Trophoblast cell (in vitro differentiated cells and primary cell): ENCODE data around the gene TTC16.

ENCODE experiments used
- DNase-seq, 2 donors: peaks; one replicate each; pipeline ENCODE4 v3.0.0-alpha.2; 2016
- H2AFZ ChIP-seq: 2 replicates; pipeline ENCODE4 v1.6.1; 2013; ENCODE audit warnings: low read length, moderate library complexity, mild to moderate bottlenecking; ENCODE audit not compliant: insufficient read depth, poor library complexity
- H2AK5ac ChIP-seq: 2 replicates; pipeline ENCODE4 v1.6.1; 2013; ENCODE audit warnings: mild to moderate bottlenecking, low read length
- H2BK120ac ChIP-seq: 2 replicates; pipeline ENCODE4 v1.6.1; 2013; ENCODE audit warnings: low read length, mild to moderate bottlenecking, moderate library complexity; ENCODE audit not compliant: insufficient read depth, poor library complexity
- H2BK12ac ChIP-seq: 2 replicates; pipeline ENCODE4 v1.6.1; 2013; ENCODE audit warnings: mild to moderate bottlenecking, low read length, moderate library complexity
- H2BK5ac ChIP-seq: 2 replicates; pipeline ENCODE4 v1.6.1; 2013; ENCODE audit warnings: low read length, low read depth, moderate library complexity, mild to moderate bottlenecking; ENCODE audit not compliant: poor library complexity
- H3K14ac ChIP-seq: 2 replicates; pipeline ENCODE4 v1.6.1; 2013; ENCODE audit warnings: mild to moderate bottlenecking, low read length
- H3K18ac ChIP-seq: 2 replicates; pipeline ENCODE4 v1.6.1; 2013; ENCODE audit warnings: mild to moderate bottlenecking, low read length
- H3K23ac ChIP-seq: 2 replicates; pipeline ENCODE4 v1.6.1; 2013; ENCODE audit warnings: low read length
- H3K27ac ChIP-seq: 2 replicates; pipeline ENCODE4 v1.5.1; 2013; ENCODE audit warnings: low read depth, mild to moderate bottlenecking, inconsistent platforms, low read length, moderate library complexity
- H3K27me3 ChIP-seq: 2 replicates; pipeline ENCODE4 v1.6.1; 2013; ENCODE audit warnings: inconsistent platforms, mild to moderate bottlenecking, low read length, moderate library complexity; ENCODE audit not compliant: insufficient read depth
- H3K36me3 ChIP-seq, 2 experiments: 1 replicate in 1 of 2; 2 replicates in 1 of 2; pipeline ENCODE4 v1.6.1; 2013; ENCODE audit warnings: low read length in 2 of 2, mild to moderate bottlenecking in 2 of 2, moderate library complexity in 1 of 2; ENCODE audit not compliant: insufficient read depth in 2 of 2, control insufficient read depth in 1 of 2
- H3K4ac ChIP-seq: 2 replicates; pipeline ENCODE4 v1.6.1; 2013; ENCODE audit warnings: low read depth, mild to moderate bottlenecking, low read length, moderate library complexity
- H3K4me1 ChIP-seq, 2 experiments: 1 replicate in 1 of 2; 2 replicates in 1 of 2; pipeline ENCODE4 v1.6.1; 2013; ENCODE audit warnings: low read length in 2 of 2, mild to moderate bottlenecking in 2 of 2, moderate library complexity in 1 of 2; ENCODE audit not compliant: insufficient read depth in 2 of 2, control insufficient read depth in 1 of 2
- H3K4me2 ChIP-seq: 2 replicates; pipeline ENCODE4 v1.6.1; 2013; ENCODE audit warnings: inconsistent platforms, mild to moderate bottlenecking, low read length, moderate library complexity
- H3K4me3 ChIP-seq: 2 replicates; pipeline ENCODE4 v1.5.1; 2013; ENCODE audit warnings: mild to moderate bottlenecking, low read depth, low read length, inconsistent platforms
- H3K79me1 ChIP-seq: one replicate; pipeline ENCODE4 v1.6.1; 2013; ENCODE audit warnings: low read length
- H3K79me2 ChIP-seq: 2 replicates; pipeline ENCODE4 v1.6.1; 2013; ENCODE audit warnings: low read length, mild to moderate bottlenecking; ENCODE audit not compliant: control insufficient read depth, insufficient read depth, poor library complexity
- H3K9ac ChIP-seq: 2 replicates; pipeline ENCODE4 v1.6.1; 2013; ENCODE audit warnings: mild to moderate bottlenecking, low read length
- H3K9me3 ChIP-seq: 2 replicates; pipeline ENCODE4 v1.6.1; 2013; ENCODE audit warnings: low read depth, mild to moderate bottlenecking, control low read depth, inconsistent platforms, low read length; ENCODE audit not compliant: insufficient read depth
- H4K12ac ChIP-seq: 2 replicates; pipeline ENCODE4 v1.6.1; 2013; ENCODE audit warnings: low read depth, mild to moderate bottlenecking, low read length, moderate library complexity
- H4K8ac ChIP-seq: 2 replicates; pipeline ENCODE4 v1.6.1; 2013; ENCODE audit warnings: low read depth, mild to moderate bottlenecking, low read length, moderate library complexity
- H4K91ac ChIP-seq: one replicate; pipeline ENCODE4 v1.6.1; 2013; ENCODE audit warnings: low read depth, mild to moderate bottlenecking, low read length, moderate library complexity
- WGBS: extraction: QIAGEN DNeasy Blood & Tissue Kit; methylation state at CpG from one replicate; pipeline ENCODE4 v1.1.7; 2013; ENCODE audit warnings: missing lambda C conversion rate; ENCODE audit not compliant: insufficient read length, insufficient coverage; ENCODE audit errors: extremely low coverage; 5-methylcytosine and 5-hydroxymethylcytosine counted together

Gene TTC16

GRCh38 chr9:127767410-127767809 lies 51.5 kb downstream of the TTC16 start:
- H2BK120ac ChIP-seq: no peak overlapping the region
- no peak overlapping the region for H2AFZ ChIP-seq
- no peak for DNase-seq
- no peak overlapping the region for H2BK12ac ChIP-seq
- no peak overlapping the region for H3K27ac ChIP-seq
- H3K18ac ChIP-seq: no peak overlapping the region
- no peak overlapping the region for H4K8ac ChIP-seq
- no peaks in the 10 kb centered on the region for H3K79me2 ChIP-seq
- no peak overlapping the region for H3K9ac ChIP-seq
- H3K4me3 ChIP-seq: no peak overlapping the region
- H4K12ac ChIP-seq: no peak overlapping the region
- H3K23ac ChIP-seq: no peak overlapping the region
- no peaks in the 10 kb centered on the region for H3K79me1 ChIP-seq
- no peak overlapping the region for H3K14ac ChIP-seq
- H3K36me3 ChIP-seq: no peaks in the 10 kb centered on the region
- no peak overlapping the region for H3K4ac ChIP-seq
- H3K27me3 ChIP-seq: no peaks in the 10 kb centered on the region
- H2BK5ac ChIP-seq: no peak overlapping the region
- no peaks in the 10 kb centered on the region for H3K9me3 ChIP-seq
- H2AK5ac ChIP-seq: no peak overlapping the region
- H3K4me1 ChIP-seq: peaks cover 5 to 18% of the 10 kb centered on the region in 2 experiments
- H3K4me2 ChIP-seq: no peak overlapping the region
- H4K91ac ChIP-seq: peak overlapping the region; percentile 22
- no CpG with 5 or more reads among the region's 3 CpGs for WGBS

GRCh38 chr9:127767909-127768331 lies 52.0 kb downstream of the TTC16 start:
- H4K91ac ChIP-seq: peak overlapping the region; percentile 22
- no peak overlapping the region for H2AK5ac ChIP-seq
- no peak overlapping the region for H3K14ac ChIP-seq
- no peaks in the 10 kb centered on the region for H3K79me1 ChIP-seq
- H2BK5ac ChIP-seq: no peak overlapping the region
- H3K9ac ChIP-seq: no peak overlapping the region
- H3K18ac ChIP-seq: no peak overlapping the region
- DNase-seq: no peak
- H3K4ac ChIP-seq: no peak overlapping the region
- H4K12ac ChIP-seq: no peak overlapping the region
- H3K23ac ChIP-seq: no peak overlapping the region
- H3K27ac ChIP-seq: no peak overlapping the region
- no peak overlapping the region for H2AFZ ChIP-seq
- no CpG with 5 or more reads among the region's 13 CpGs for WGBS
- H4K8ac ChIP-seq: peak overlapping the region; percentile 14
- H3K36me3 ChIP-seq: no peaks in the 10 kb centered on the region
- peaks cover 5 to 16% of the 10 kb centered on the region in 2 experiments for H3K4me1 ChIP-seq
- no peak overlapping the region for H2BK120ac ChIP-seq
- H3K4me2 ChIP-seq: peak overlapping the region; percentile 14
- H3K79me2 ChIP-seq: no peaks in the 10 kb centered on the region
- no peaks in the 10 kb centered on the region for H3K27me3 ChIP-seq
- H2BK12ac ChIP-seq: no peak overlapping the region
- no peaks in the 10 kb centered on the region for H3K9me3 ChIP-seq
- H3K4me3 ChIP-seq: no peak overlapping the region

GRCh38 chr9:127768698-127769097 lies 52.8 kb downstream of the TTC16 start:
- Histone ChIP-seq H3K27me3 (no peaks in the 10 kb centered on the region), H3K79me1 (no peaks in the 10 kb centered on the region), H2BK5ac (no peak overlapping the region), H3K4me1 (peaks cover 5 to 16% of the 10 kb centered on the region in 2 experiments), H3K9ac (no peak overlapping the region), H3K9me3 (no peaks in the 10 kb centered on the region), H3K27ac (no peak overlapping the region), H4K12ac (no peak overlapping the region), H2BK12ac (peak overlapping the region; percentile 38), H4K8ac (no peak overlapping the region), H3K4ac (no peak overlapping the region), H3K4me3 (no peak overlapping the region), H2BK120ac (no peak overlapping the region), H3K79me2 (no peaks in the 10 kb centered on the region), H3K23ac (no peak overlapping the region), H3K18ac (no peak overlapping the region), H4K91ac (no peak overlapping the region), H2AK5ac (no peak overlapping the region), H3K14ac (no peak overlapping the region), H2AFZ (no peak overlapping the region), H3K4me2 (no peak overlapping the region), H3K36me3 (no peaks in the 10 kb centered on the region)
- WGBS: no CpG with 5 or more reads among the region's 8 CpGs
- no peak for DNase-seq

- H3K4ac ChIP-seq: no peak overlapping the region
- H2BK120ac ChIP-seq: no peak overlapping the region
- H3K4me1 ChIP-seq: peaks cover 5 to 16% of the 10 kb centered on the region in 2 experiments
- no peak overlapping the region for H2AK5ac ChIP-seq
- H4K91ac ChIP-seq: no peak overlapping the region
- H3K36me3 ChIP-seq: no peaks in the 10 kb centered on the region
- H3K79me2 ChIP-seq: no peaks in the 10 kb centered on the region
- H2AFZ ChIP-seq: no peak overlapping the region
- no peak for DNase-seq
- H3K14ac ChIP-seq: no peak overlapping the region
- H3K9ac ChIP-seq: no peak overlapping the region
- H3K4me2 ChIP-seq: no peak overlapping the region
- no peak overlapping the region for H3K27ac ChIP-seq
- H3K9me3 ChIP-seq: no peaks in the 10 kb centered on the region
- H3K79me1 ChIP-seq: no peaks in the 10 kb centered on the region
- no peak overlapping the region for H3K18ac ChIP-seq
- no CpG with 5 or more reads among the region's 5 CpGs for WGBS
- no peak overlapping the region for H2BK5ac ChIP-seq
- H3K27me3 ChIP-seq: no peaks in the 10 kb centered on the region
- no peak overlapping the region for H3K4me3 ChIP-seq
- H4K12ac ChIP-seq: no peak overlapping the region
- H4K8ac ChIP-seq: no peak overlapping the region
- no peak overlapping the region for H2BK12ac ChIP-seq
- H3K23ac ChIP-seq: no peak overlapping the region
Measured at GRCh38 chr9:127769101-127769500, 53.2 kb downstream of the TTC16 start.
